ENCODE measurements around the gene ZNF232. TPM values are rescaled to one million over a fixed set of nuclear protein-coding genes. Genes with fewer than 3 reads are reported as not detected.

Gene ZNF232
- total RNA-seq, 4 donors from 2014 or later = 5.3 to 10.9 (median 7.0) TPM

GRCh38 chr17:5068236-5068635 is 43.4 kb downstream of the ZNF232 start:
- no peak for DNase-seq
- TF ChIP-seq POLR2A (IDR thresholded peaks at IDR 0.05) = no peak
- no peak for TF ChIP-seq CTCF (IDR thresholded peaks at IDR 0.05)
- Histone ChIP-seq H3K27ac (no peak overlapping the region), H3K4me3 (no peak overlapping the region), H3K27me3 (no peaks in the 10 kb centered on the region), H3K9me3 (no peaks in the 10 kb centered on the region), H3K4me1 (no peaks in the 10 kb centered on the region), H3K36me3 (no peaks in the 10 kb centered on the region)

GRCh38 chr17:5065227-5065744 is 46.4 kb downstream of the ZNF232 start:
- H3K9me3 ChIP-seq = no peaks in the 10 kb centered on the region

More at GRCh38 chr17:5065227-5065744, 46.4 kb downstream of the ZNF232 start:
- Histone ChIP-seq H3K36me3 (no peaks in the 10 kb centered on the region), H3K27me3 (no peaks in the 10 kb centered on the region), H3K4me1 (no peaks in the 10 kb centered on the region), H3K27ac (no peak overlapping the region), H3K4me3 (no peak overlapping the region)
- TF ChIP-seq CTCF (IDR thresholded peaks at IDR 0.05) (no peak), POLR2A (IDR thresholded peaks at IDR 0.05) (no peak)
- DNase-seq = no peak

Small RNAs within 50 kb of the gene (small RNA-seq; reads per million reads assigned to genes)
- gene AC012146.4 = 0 reads per million in 2 donors

Other genes starting within 250 kb of the ZNF232 start
- gene C17orf107, start 212.3 kb downstream of the ZNF232 start, total RNA-seq = 1 to 10 TPM in 2 of 4 donors, under 1 TPM in 2; 0.66 to 5.0 (median 1.5) TPM
- not detected for gene CHRNE, start 208.8 kb downstream of the ZNF232 start, total RNA-seq
- gene GP1BA, start 179.6 kb downstream of the ZNF232 start, total RNA-seq = not detected
- gene SLC25A11, start 171.8 kb downstream of the ZNF232 start, total RNA-seq = 10 to 100 TPM; 30.5 to 84.1 (median 60.4) TPM
- 10 to 100 TPM; 57.8 to 92.1 (median 78.9) TPM for gene RNF167, start 171.6 kb downstream of the ZNF232 start, total RNA-seq
- 1,000 to 10,000 TPM in 1 of 4 donors, 100 to 1,000 TPM in 3; 530 to 1,064 (median 855) TPM for gene PFN1, start 163.3 kb downstream of the ZNF232 start, total RNA-seq
- gene ENO3, start 160.8 kb downstream of the ZNF232 start, total RNA-seq = 10 to 100 TPM in 3 of 4 donors, 1 to 10 TPM in 1; 7.4 to 27.7 (median 20.6) TPM
- gene SPAG7, start 144.1 kb downstream of the ZNF232 start, total RNA-seq = 10 to 100 TPM; 34.2 to 85.0 (median 48.9) TPM
- gene CAMTA2, start 124.2 kb downstream of the ZNF232 start, total RNA-seq = 100 to 1,000 TPM in 1 of 4 donors, 10 to 100 TPM in 3; 42.4 to 124 (median 88.7) TPM
- 1 to 10 TPM in 1 of 4 donors, not detected in 3; 2.4 TPM for gene INCA1, start 114.4 kb downstream of the ZNF232 start, total RNA-seq
- 100 to 1,000 TPM in 3 of 4 donors, 10 to 100 TPM in 1; 91.4 to 141 (median 116) TPM for gene KIF1C, start 113.9 kb downstream of the ZNF232 start, total RNA-seq
- 10 to 100 TPM in 3 of 4 donors, not detected in 1; 12.9 to 50.8 (median 45.3) TPM for gene SLC52A1, start 76.5 kb downstream of the ZNF232 start, total RNA-seq
- 10 to 100 TPM in 2 of 4 donors, 1 to 10 TPM in 2; 7.4 to 13.7 (median 11.0) TPM for gene ZFP3, start 33.4 kb downstream of the ZNF232 start, total RNA-seq
- gene USP6, start 4.2 kb upstream of the ZNF232 start, total RNA-seq = under 1 TPM in 2 of 4 donors, not detected in 2; under 0.01 to 0.18 TPM
- 10 to 100 TPM; 10.2 to 23.9 (median 18.5) TPM for gene ZNF594, start 80.0 kb upstream of the ZNF232 start, total RNA-seq
- gene SCIMP, start 123.0 kb upstream of the ZNF232 start, total RNA-seq = 10 to 100 TPM in 1 of 4 donors, 1 to 10 TPM in 1, under 1 TPM in 1, not detected in 1; 0.35 to 16.5 (median 1.5) TPM
- gene RABEP1, start 170.4 kb upstream of the ZNF232 start, total RNA-seq = 10 to 100 TPM; 20.5 to 85.0 (median 33.1) TPM